OCI-LY1 (cell line): ENCODE measurements around the gene LGALS8.

Experiments used
- CTCF ChIP-seq: fragments of 200-600 bp; sonication (generic), shearing (Covaris generic); IDR thresholded peaks from 2 replicates; pipeline ENCODE4 v1.5.1; 2017; ENCODE audit warnings: mild to moderate bottlenecking, antibody characterized with exemption, low read length, moderate library complexity, mixed read lengths
- EZH2 ChIP-seq: fragments of 200-600 bp; sonication (generic), shearing (Covaris generic); IDR thresholded peaks from 2 replicates; pipeline ENCODE4 v1.8.0; 2017; ENCODE audit warnings: borderline replicate concordance, mixed run types, mild to moderate bottlenecking, antibody characterized with exemption, low read length, moderate library complexity, mixed read lengths

GRCh38 chr1:236515443-236515958 is 8.3 kb upstream of the LGALS8 start:
- TF ChIP-seq CTCF (no peak), EZH2 (no peak)
